ENCODE results near the gene HOXC10. TPM values are rescaled to one million over a fixed set of nuclear protein-coding genes. Genes with fewer than 3 reads are reported as not detected.

Gene HOXC10
- total RNA-seq, 1 donor from 2014 or later: not detected

DNA sequence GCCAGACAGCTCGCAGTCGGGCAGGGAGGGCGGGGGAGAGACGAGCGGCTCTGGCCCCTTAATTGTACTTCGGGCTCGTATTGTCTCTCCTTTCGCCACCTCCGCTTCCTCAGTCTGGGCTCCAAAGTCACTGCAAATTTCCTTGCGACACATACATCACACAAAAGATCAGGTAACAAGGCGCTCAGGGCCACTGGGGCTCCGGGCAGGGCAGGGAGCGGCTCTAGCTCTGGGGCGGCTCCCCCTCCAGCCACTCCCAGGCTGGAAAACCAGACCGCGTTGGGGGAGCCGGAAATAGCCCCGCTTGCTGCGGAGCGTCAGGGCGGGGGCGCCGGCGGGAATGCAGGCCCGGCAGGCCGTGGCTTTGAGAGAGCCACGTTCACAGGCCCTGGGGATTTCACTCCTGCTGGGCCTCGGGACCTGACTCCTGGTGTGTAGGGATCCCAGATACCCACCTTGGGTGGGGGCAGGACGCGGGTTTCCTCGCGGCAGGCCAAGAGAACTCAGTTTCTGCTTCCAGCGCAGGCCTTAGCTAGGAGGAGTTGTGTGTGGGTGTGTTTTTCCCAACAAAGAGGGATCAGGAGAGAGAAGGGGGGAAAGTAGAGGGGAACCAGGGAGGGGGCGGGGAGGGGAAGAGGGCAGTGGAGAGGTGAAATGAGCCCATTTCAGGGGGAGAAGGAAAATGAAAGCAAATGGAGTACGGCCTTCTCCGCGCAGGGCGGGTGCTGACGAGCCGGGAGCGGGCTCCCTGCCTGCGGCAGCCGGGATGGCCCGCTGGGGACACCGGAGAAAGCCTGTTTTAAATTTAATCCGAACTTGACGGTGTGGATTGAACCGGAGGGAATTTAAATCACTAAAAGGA, 10.7 kb downstream of the HOXC10 start:
- Mint-ChIP-seq H3K27ac (ENCODE audit: unreplicated experiment) (no peak overlapping the region), H3K36me3 (ENCODE audit: unreplicated experiment) (no peaks in the 10 kb centered on the region), H3K4me1 (ENCODE audit: low read depth, unreplicated experiment) (no peaks in the 10 kb centered on the region), H3K4me3 (ENCODE audit: unreplicated experiment) (no peak overlapping the region), H3K9me3 (ENCODE audit: unreplicated experiment) (peaks cover 5% of the 10 kb centered on the region), H3K27me3 (ENCODE audit: unreplicated experiment) (peaks cover 51% of the 10 kb centered on the region)
- TF ChIP-seq, protein P1, sequence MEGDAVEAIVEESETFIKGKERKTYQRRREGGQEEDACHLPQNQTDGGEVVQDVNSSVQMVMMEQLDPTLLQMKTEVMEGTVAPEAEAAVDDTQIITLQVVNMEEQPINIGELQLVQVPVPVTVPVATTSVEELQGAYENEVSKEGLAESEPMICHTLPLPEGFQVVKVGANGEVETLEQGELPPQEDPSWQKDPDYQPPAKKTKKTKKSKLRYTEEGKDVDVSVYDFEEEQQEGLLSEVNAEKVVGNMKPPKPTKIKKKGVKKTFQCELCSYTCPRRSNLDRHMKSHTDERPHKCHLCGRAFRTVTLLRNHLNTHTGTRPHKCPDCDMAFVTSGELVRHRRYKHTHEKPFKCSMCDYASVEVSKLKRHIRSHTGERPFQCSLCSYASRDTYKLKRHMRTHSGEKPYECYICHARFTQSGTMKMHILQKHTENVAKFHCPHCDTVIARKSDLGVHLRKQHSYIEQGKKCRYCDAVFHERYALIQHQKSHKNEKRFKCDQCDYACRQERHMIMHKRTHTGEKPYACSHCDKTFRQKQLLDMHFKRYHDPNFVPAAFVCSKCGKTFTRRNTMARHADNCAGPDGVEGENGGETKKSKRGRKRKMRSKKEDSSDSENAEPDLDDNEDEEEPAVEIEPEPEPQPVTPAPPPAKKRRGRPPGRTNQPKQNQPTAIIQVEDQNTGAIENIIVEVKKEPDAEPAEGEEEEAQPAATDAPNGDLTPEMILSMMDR (IDR thresholded peaks at IDR 0.05; ENCODE audit: partially characterized antibody, unreplicated experiment): no peak
- no peak for DNase-seq

DNA sequence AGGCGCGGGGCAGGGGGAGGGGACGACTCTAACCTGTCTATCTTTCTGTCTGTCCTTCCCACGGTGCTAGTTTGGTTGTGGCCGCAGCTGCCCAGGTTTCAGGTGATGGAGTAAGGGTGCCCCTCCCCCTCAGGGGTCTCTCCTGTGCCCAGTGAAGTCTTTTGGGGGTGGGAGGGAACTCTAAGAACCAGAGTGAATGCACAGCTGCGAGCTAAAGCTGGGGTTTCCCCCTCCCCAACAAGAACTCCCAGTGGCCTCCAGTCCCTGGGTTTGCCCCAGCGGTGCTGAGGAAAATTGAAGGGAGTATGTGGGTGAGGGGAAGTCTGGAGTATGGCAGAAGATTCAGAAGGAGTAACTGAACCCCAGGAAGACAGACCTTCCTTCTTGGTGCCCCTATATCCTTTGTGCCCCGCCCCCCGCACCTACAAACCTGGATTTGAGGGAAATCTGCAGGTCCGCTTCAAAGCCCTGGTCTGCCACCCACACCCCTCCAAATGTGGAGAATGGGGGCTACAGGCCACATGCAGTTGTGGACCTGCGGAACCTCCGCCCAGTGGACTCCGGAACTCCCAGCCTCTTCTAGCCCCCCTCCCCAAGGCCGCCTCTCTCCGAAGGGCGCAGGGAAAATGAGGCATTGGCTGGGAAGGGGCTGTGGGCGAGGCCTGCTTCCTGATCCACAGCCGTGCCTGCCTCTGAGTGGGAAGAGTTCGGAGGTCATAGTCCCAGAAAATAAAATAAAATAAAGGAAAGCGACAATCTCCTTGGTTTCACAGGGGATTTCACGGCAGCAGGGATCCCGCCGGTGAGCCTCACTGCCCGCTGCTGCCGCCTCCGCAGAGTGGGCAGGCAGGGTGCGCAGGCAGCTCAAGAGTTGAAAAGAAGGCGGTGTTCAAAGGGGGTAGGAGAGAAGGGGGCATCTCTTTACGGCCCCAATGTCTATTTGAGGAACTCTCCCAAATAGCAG, 11.6 kb downstream of the HOXC10 start:
- DNase-seq: no peak
- no peaks in the 10 kb centered on the region for H3K36me3 Mint-ChIP-seq (ENCODE audit: unreplicated experiment)
- peaks cover 8% of the 10 kb centered on the region for H3K9me3 Mint-ChIP-seq (ENCODE audit: unreplicated experiment)
- no peak overlapping the region for H3K27ac Mint-ChIP-seq (ENCODE audit: unreplicated experiment)
- peaks cover 57% of the 10 kb centered on the region for H3K27me3 Mint-ChIP-seq (ENCODE audit: unreplicated experiment)
- TF ChIP-seq, protein P1 (IDR thresholded peaks at IDR 0.05; ENCODE audit: partially characterized antibody, unreplicated experiment): no peak
- no peak overlapping the region for H3K4me3 Mint-ChIP-seq (ENCODE audit: unreplicated experiment)
- no peaks in the 10 kb centered on the region for H3K4me1 Mint-ChIP-seq (ENCODE audit: low read depth, unreplicated experiment)

DNA sequence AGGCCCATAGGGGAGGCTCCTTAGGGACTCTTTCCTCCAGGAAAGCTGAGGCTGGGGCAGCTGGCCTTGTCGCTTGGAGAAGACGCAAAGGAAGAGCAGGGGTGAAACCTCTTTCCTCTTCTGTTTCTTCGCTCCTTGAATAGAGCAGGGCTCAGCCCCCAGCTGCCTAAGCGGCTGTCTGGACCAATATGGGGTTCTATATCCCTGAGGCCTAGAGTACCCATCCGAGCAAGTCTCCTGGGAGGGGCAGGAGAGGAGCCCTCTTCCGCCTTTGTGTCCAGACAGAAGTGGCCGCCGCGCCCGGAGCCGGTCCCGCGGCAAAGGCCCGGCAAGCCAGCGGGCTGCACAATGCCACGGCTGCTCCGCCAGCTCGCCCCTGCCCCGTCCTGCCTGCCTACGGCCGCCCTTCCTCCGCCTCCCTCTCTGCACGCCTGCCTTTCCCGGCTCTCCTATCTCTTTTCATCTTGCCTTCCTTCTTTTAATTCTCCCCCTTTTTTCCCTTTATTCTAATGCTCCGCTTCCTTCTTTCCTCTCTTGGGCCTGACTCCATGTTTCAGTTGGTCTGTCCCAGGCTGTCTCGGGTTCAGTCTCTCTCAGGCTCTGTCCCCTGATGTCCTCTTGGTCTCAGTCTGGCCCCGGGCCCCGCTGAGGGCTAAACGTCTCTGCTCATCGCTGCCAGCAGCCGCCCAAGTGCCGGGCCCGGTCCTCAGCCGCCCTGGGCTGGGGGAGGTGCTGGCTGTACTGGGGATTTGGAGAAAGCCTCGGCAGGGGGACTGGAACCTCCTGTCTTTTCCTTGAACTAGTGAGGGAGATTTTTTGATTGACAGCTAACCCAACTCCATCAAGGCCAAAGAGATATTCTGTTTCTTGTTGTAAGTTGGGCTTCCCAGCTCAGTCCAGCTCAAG, 12.5 kb downstream of the HOXC10 start:
- Mint-ChIP-seq H3K27me3 (ENCODE audit: unreplicated experiment) (peaks cover 56% of the 10 kb centered on the region), H3K36me3 (ENCODE audit: unreplicated experiment) (no peaks in the 10 kb centered on the region), H3K4me3 (ENCODE audit: unreplicated experiment) (no peak overlapping the region), H3K4me1 (ENCODE audit: low read depth, unreplicated experiment) (no peaks in the 10 kb centered on the region), H3K9me3 (ENCODE audit: unreplicated experiment) (peaks cover 8% of the 10 kb centered on the region), H3K27ac (ENCODE audit: unreplicated experiment) (no peak overlapping the region)
- DNase-seq: peak; percentile 40
- TF ChIP-seq, protein P1 (IDR thresholded peaks at IDR 0.05; ENCODE audit: partially characterized antibody, unreplicated experiment): no peak

DNA sequence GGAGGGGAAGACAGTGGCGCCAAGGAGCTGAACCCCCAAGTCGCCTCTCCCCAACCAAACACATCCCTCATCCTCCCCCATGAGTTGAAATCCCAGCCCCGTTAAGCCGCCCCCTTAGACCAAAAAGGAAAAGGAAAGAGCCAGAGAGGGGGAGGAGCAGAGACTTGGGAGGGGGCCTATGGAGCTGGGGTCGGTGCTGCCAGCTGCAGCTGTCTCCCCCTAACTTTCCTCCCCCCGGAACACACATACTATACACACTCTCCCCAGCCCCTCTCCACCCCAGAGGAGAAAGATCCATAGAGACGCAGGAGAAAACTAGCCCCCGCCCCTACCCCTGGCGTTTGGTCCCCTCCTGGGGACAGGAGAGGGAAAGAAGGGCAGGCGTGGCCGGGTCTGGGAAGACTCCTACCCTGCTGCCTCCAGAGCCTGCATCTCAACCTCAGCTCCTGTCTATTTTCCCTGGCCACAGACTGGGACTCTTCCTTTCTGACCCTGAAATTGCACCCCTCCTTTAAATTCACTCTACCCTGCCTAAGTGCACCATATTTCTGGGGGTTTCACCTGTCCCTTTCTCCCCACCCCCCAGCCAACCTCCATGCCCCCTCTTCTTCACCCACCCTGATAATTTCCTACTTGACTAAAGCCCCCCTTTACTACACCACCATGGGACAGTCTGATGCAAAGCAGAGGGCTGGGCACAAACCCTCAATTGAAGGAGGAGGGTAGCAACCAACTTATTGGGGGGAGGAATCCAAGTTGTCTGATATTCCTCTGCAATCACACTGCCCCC, 13.4 kb downstream of the HOXC10 start:
- Mint-ChIP-seq H3K36me3 (ENCODE audit: unreplicated experiment) (no peaks in the 10 kb centered on the region), H3K9me3 (ENCODE audit: unreplicated experiment) (peaks cover 8% of the 10 kb centered on the region), H3K4me3 (ENCODE audit: unreplicated experiment) (no peak overlapping the region), H3K27ac (ENCODE audit: unreplicated experiment) (no peak overlapping the region), H3K27me3 (ENCODE audit: unreplicated experiment) (peaks cover 61% of the 10 kb centered on the region), H3K4me1 (ENCODE audit: low read depth, unreplicated experiment) (no peaks in the 10 kb centered on the region)
- TF ChIP-seq, protein P1 (IDR thresholded peaks at IDR 0.05; ENCODE audit: partially characterized antibody, unreplicated experiment): no peak
- DNase-seq: no peak

All from glutamatergic neuron (in vitro differentiated cells).